ENCODE data around the gene CRYBA1.
"Not testable (repeated sequence)": the region's sequence is repeated elsewhere in the genome, so short reads cannot be mapped to it uniquely, and the experiment has no call there.

Gene CRYBA1

GRCh38 chr17:29238133-29238850 lies 8.4 kb upstream of the CRYBA1 start:
- DNase-seq = no peak

GRCh38 chr17:29240477-29240876 lies 6.2 kb upstream of the CRYBA1 start:
- DNase-seq = no peak

- DNase-seq = no peak
Observed at GRCh38 chr17:29240968-29241963, 5.4 kb upstream of the CRYBA1 start.

DNA sequence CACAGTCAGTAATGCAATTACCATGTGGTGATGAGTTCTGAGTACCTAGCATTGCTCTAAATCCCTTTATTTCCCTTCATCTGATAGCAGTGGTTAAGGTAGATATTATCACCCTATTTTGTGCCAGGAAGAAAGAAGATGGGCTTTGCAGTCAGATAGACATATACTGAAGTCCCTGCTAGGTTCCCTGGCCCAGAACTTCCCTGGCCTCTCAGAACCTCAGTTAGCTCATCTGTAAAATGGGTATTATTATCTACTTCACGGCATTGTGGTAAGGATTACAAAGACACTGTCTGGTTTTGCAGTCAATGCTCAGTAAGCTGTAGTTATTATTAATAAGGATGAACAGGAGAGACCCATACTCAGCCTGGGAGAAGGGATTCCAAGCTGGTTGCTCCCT lies 4.6 kb upstream of the CRYBA1 start:
- DNase-seq = no peak

DNA sequence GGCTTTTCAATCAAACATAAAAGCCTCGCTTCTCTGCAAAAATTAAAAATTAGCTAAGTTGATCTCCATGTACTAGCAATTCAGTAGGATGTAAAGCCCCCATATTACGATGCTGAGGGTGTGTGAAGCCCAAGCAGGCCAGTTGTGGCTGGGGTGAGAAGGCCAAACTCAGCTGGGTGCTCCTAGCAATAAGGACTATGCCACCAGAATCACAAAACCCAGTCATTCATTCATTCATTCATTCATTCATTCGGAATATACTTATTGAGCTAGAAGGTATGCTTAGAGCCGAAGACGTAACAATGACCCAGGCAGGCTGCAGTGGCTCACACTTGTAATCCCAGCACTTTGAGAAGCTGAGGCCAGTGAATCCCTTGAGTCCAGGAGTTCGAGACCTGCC lies 3.9 kb upstream of the CRYBA1 start:
- DNase-seq = no peak

- DNase-seq = no peak
Observed at GRCh38 chr17:29243792-29244191, 2.9 kb upstream of the CRYBA1 start.

DNA sequence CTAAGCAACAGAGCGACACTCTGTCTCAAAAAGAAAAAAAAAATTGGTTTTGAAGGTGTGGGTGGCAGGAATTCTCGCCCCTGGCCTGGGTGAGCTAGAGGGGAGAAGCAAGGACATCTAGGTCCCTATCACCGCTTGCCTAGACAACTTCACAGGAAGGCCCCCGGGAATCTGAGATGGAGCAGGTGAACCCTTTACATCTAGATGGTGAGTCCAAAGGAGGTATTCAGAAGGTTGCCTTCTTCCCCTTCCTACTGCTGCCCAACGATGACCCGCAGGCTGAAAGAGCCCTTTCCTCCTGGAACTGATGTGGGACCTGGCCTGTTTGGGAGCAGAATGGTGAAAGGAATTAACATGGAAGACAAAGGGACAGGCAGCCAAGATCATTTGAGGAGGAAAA lies 1.3 kb upstream of the CRYBA1 start:
- no peak for DNase-seq

DNA sequence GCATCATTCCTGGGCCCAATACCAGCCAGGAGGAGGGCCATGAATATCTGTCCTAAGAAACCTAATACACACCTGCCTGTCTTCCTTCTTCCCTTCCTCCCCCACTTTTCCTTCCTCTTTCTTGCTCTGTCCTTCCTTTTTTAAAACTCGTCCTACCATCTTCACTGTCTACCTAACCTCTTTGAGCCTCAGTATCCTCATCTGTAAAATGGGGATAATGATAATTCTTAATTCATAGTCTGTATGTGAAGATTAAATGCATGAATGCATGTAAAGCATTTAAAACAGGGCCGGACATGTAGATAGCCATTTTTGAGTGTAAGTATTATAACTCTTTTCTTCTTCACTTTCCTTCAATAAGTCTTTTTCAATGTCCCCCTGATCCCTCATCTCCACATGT lies 560 bp downstream of the CRYBA1 start:
- no peak for DNase-seq

GRCh38 chr17:29248845-29249244 lies 2.2 kb downstream of the CRYBA1 start:
- no peak for DNase-seq

DNA sequence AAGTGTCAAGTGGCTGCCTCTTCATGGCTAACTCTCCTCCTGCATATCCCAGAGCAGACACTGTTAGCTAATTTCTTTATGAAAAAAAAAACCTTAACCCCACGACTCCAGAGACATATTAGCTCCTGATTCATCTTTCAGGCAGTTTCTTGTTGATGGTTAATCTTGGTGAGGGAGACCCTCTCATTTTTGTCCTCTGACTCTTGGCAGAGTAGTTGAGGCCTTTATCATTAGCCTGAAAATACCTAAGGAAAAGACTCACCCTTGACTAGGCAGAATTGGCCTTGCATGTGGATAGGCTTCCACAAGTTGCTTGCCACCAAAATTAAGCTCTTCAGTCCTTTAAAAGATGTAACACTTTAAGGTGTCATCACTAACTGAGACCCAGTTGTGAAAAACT lies 4.0 kb downstream of the CRYBA1 start:
- DNase-seq = no peak

DNA sequence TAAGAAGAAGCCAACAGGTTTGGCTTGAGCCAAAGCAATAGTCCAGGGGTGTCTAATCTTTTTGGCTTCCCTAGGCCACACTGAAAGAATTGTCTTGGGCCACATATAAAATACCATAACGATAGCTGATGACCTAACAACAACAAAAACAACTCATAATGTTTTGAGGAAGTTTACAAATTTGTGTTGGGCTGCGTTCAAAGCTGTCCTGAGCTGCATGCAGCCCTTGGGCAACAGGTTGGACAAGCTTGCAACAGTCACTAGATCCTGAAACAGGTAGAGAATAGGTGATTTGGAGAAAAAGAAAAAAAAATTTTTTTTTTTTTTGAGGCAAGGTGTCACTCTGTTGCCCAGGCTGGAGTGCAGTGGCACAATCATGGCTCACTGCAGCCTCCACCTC lies 4.5 kb downstream of the CRYBA1 start:
- DNase-seq = no peak

- no peak for DNase-seq
Observed at GRCh38 chr17:29252101-29252791, 5.6 kb downstream of the CRYBA1 start.

DNA sequence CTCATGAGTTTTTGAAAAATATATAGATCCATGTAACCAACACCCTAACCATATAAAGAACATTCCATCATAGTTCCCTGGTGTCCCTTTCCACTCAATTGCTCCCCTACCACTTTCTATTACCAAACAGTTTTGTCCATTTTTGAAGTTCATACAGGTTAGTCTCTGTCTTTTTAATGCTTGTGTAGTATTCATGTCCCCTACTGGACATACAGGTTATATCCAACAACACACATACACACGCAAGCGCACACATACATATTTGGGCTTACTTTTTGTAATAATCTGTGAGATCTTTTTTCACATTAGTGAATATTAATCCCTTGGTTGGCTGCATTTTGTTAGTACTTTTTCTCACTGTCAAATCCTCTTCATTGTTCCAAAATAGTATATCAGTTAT lies 6.4 kb downstream of the CRYBA1 start:
- no peak for DNase-seq

DNA sequence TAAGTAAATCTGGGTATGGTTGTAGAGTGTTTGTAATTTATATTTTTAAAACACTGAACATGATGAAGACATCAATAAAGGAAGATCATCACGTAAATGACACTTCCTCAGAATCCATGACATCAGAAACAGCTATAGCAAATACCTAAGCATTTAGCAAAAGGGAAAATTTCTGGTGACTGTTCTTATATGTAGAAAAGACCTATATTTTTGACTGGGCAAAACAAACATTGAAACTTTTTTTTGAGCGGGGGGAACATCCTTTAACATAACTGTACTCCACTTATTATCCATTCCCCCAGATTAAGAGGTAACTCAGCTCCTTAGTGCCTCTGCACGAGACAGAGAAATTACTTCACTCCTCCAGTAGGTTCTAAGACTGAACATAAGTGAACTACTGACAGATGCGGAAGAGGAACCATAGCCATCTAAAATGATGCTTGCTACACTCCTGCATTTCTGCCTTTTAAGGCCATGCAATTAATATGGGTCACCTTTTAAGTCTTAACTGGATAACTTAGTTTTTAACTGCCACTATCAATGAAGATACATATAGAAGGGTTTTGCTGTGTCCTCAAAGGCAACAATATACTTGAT lies 9.4 kb downstream of the CRYBA1 start:
- no peak for DNase-seq

DNA sequence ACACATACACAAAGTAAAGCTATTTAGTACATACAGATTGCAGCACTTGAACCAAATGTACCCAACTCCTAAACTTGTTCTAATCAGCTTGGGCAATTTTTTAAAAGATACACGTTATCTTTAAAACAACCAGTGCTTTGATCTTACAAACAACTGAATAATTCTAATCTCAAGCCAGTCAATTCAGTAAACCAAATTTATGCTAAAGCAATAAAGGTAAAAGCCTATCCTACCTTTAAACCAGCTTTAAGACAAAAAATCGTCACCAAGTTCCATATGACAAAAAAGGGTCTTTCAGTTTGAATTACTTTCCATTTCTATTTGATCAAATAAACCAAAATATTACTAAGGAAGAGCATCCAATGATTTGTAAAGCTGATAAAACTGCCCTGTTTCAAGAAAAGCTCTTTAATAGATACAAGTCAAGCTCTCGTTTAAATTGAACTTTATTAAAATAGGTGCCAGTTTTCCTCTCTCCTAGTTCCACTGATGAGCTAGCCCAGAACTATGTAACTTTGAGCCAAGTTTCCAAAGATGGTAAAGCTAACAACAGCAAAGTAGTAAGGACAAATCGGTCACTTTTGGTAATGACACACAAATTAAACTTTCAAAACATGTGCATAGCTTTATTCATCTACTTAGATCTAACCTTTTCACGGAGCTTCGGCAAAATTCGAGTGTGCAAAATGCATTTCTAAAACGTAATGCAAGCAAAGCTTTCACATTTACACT lies 10.2 kb downstream of the CRYBA1 start:
- no peak for DNase-seq

GRCh38 chr17:29257756-29258155 lies 11.1 kb downstream of the CRYBA1 start:
- DNase-seq = no peak

DNA sequence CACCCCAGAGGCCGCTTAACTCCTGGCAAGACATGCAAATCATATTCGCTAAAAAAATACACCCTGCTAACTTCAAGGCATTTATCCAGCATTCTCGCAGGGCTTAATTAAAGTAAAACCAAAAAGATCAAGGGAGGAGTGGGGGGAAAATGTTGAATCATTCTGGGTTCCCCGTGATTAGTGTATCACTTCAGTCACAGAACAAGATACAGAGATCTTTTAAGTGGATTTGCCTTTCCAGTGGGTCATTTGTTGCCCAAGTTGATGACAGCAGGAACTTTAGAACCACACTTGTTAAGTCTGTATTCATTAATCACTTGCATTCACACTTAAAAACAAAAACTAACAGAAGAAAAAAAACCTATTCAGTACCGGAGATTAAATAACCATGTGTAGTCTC lies 17.3 kb downstream of the CRYBA1 start:
- no peak for DNase-seq

DNA sequence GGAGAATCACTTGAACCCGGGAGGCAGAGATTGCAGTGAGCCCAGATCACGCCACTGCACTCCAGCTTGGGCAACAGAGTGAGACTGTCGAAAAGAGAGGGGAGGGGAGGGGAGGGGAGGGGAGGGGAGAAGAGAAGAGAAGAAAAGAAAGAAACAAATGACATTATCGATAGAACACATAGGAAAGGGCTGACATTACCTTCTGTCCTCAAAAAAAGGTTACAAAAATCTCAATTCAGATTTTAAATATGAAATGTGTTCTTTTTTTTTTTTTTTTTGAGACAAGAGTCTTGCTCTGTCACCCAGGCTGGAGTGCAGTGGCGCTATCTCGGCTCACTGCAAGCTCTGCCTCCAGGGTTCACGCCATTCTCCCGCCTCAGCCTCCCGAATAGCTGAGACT lies 25.3 kb downstream of the CRYBA1 start:
- not testable (repeated sequence) for DNase-seq

GRCh38 chr17:29273924-29274323 lies 27.3 kb downstream of the CRYBA1 start:
- DNase-seq = no peak

DNA sequence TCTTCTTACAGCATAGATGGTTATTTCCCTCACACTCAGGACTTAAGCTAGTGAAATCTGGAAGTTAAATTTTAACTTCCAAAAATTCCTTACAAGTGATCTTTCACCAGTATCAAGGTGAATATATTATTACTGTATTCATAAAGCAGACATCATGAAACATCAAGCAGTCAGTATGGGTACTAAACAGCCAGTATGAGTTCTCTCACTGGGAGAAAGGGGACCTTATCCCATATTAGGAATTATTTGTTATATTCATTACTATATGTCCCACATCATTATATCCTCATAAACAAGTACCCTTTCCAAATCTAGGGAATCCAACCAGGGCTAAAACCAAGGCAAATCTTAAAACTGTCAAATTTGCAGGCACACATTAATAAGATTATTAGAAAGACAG lies 32.0 kb downstream of the CRYBA1 start:
- DNase-seq = no peak

DNA sequence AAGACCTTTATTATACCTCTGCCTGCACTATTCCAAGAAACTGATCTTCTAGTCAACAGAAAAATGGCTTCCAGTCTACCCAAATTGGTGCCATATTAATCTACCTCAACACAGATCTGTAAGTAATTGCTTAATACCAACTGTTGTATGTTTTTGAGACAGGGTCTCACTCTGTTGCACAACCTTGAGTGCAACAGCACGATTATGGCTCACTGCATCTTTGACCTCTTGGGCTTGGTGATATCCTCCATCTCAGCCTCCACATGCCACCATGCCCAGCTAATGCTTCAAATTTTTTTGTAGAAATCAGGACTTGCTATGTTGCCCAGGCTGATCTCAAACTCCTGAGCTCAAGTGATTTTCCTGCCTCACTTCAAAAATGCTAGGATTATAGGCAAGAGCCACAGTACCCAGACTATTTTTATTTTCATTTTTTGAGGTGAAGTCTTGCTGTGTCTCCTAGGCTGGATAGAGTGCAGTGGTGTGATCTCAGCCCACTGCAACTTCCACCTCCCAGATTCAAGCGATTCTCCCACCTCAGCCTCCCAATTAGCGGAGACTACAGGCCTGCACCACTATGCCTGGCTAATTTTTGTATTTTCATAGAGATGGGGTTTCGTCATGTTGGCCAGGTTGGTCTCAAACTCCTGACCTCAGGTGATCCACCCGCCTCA lies 32.9 kb downstream of the CRYBA1 start:
- no peak for DNase-seq

GRCh38 chr17:29283496-29283895 lies 36.8 kb downstream of the CRYBA1 start:
- DNase-seq = no peak

Measured in NCI-H1092 treated with DMSO at 0.1 percent for 48 hours (cell line).